T47D (cell line): ENCODE measurements around the gene GRM1.

ENCODE experiments used
- DNase-seq, 2 experiments: peaks; one replicate each; pipeline versions ENCODE4 v3.0.0 to v3.0.0-alpha.2; 2011 to 2012; ENCODE audit warnings: low read depth in 1 of 2, low spot score in 1 of 2
- JUND ChIP-seq: IDR thresholded peaks from 2 replicates; pipeline ENCODE4 v1.6.1; 2012; ENCODE audit warnings: low read depth
- in situ Hi-C: cut with HindIII; loops from 2 replicates; pipeline ENCODE4 v1.10.0; 2016; ENCODE audit warnings: low sequenced_read_pairs, low pct_unique_long_range_greater_than_20kb

GRM1 gene

GRCh38 chr6:146183831-146184230 is 155.0 kb downstream of the GRM1 start:
- in situ Hi-C loops = no loop called here
- no peak for DNase-seq
- no peak for TF ChIP-seq JUND

DNA sequence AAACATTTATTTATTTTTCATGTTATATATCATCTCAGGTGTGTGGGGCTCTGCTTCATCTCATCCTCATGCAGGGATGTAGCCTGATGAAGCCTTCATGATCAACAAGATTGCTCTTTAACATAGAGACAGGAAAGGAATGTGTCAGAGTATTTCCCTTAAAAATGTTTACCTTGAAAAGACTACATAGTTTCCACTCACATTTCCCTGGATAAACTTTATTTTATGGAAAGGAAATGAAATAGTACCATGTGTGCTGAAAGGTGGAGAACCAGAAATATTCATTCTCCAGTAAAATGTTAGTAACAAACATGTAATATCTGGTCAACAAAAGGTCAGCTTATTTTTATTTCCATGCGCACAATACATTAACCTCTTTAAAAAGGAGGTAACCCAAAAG is 155.8 kb downstream of the GRM1 start:
- no peak for DNase-seq
- no peak for TF ChIP-seq JUND
- in situ Hi-C loops = no loop called here

DNA sequence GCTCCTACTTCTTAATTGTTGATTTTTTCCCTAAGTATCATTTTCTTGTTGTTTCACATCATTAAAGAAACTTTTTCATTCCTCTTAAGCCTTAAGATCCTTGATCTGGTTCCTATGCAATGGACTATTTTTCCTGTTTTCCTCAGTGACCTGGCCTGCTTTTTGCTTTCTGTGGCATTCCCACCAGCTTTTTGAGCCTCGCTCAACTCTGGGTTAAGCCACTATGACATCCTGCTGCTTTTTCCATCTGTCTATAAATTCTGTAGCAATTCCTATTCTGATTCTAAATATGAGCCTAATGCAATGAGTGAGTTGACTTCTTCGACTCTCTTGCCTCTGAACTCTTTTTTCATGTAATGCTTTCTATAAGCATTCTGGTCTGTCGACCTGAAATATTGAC is 160.3 kb downstream of the GRM1 start:
- in situ Hi-C loops = no loop called here
- DNase-seq = no peak
- TF ChIP-seq JUND = no peak

DNA sequence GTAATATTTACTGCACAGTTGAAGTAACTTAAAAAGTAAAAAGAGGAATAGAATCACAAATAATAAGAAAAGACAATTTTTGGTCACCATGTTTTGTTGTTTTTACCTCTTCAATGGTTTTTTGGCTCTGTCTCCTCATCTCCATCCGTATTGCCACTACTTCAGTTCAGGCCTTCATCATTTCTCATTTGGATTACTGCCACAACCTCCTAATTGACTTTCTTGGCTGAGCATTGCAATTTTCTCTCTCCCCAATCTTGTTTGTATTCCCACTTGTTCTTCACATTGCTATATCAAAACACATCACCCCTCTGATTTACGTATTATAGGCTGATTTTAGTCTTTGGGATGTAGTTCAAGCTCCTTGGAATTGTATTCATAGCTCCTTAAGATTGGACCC is 161.7 kb downstream of the GRM1 start:
- no peak for TF ChIP-seq JUND
- DNase-seq = no peak
- in situ Hi-C loops = no loop called here

DNA sequence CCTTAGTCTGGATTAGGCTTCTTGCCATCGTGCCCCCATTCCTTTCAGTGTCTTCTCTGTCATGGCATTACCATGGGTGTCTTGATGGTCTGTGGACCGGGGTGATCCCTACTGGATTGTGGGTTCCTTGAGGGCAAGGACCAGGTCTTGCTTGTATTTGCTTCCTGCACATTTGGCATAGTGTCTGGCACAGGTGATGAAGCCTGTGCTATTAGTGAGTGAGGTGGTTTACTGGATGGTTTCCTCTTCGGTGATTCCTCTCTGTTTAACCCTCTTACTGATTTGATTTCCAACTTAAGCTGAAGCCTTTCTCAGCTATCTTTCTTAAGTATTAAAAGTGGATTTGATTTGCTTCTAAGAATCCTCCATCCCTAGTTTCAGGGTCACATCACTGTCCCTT is 162.3 kb downstream of the GRM1 start:
- DNase-seq = no peak
- in situ Hi-C loops = no loop called here
- no peak for TF ChIP-seq JUND

GRCh38 chr6:146191612-146192011 is 162.8 kb downstream of the GRM1 start:
- DNase-seq = no peak
- in situ Hi-C loops = no loop called here
- no peak for TF ChIP-seq JUND

- DNase-seq = no peak
- TF ChIP-seq JUND = no peak
- in situ Hi-C loops = no loop called here
Observed at GRCh38 chr6:146194434-146194833, 165.6 kb downstream of the GRM1 start.

DNA sequence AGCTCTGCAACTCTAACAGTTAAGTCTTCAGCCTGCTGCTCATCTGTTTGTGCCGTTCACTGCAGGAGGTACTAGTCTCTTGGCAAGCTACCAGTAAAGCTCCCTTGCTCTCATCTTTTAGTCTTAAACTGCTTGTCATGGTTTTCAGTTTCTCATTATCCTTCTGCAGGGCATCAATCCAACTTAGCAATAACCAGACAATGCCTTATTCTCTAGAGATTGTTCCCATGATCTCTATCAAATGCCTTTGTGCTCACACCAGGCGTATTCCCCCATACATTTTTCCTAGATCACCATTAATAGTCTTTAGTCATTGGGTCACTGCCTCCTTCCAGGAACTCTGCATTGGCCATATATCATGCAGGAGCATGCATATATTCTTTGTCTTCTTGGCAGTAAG is 171.3 kb downstream of the GRM1 start:
- TF ChIP-seq JUND = no peak
- DNase-seq = no peak
- in situ Hi-C loops = no loop called here

- TF ChIP-seq JUND = no peak
- no peak for DNase-seq
- in situ Hi-C loops = no loop called here
Observed at GRCh38 chr6:146202570-146202969, 173.7 kb downstream of the GRM1 start.

GRCh38 chr6:146209942-146210341 is 181.1 kb downstream of the GRM1 start:
- no peak for DNase-seq
- in situ Hi-C loops = no loop called here
- TF ChIP-seq JUND = no peak

DNA sequence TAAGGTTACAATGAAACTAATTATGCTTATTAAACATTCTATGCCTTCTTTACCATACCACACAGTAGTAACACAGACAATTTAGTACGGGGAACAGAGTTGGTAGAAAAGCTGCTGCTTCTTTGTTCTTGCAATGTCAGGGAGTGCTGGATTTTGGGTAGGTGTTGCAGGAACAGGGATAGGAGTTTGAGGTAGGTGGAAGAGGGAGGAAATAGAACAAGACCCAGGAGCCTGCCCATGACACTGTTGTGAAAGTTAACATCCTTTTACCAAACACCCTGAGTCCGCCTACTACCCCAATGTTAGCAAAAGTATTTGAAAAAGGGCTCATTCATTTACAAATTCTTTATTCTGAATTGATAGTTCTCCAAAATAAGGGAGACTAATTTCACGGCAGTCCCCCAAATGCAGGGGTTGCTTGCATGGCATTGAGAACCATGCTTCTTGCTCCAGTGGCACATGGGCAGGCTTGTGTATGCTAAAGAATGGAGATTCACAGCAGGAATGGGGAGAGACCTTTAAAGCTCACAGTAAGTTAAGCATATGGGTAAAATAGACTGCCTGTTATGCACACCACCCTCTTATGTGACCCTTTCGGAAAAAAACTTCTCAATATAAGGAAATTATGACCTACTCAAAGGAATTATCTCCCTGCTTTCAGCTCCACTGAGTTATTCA is 181.7 kb downstream of the GRM1 start:
- in situ Hi-C loops = no loop called here

GRCh38 chr6:146211646-146212045 is 182.8 kb downstream of the GRM1 start:
- DNase-seq = no peak
- TF ChIP-seq JUND = no peak
- in situ Hi-C loops = no loop called here

More for the DNA sequence above, 181.7 kb downstream of the GRM1 start:
- TF ChIP-seq JUND = no peak
- DNase-seq = no peak

DNA sequence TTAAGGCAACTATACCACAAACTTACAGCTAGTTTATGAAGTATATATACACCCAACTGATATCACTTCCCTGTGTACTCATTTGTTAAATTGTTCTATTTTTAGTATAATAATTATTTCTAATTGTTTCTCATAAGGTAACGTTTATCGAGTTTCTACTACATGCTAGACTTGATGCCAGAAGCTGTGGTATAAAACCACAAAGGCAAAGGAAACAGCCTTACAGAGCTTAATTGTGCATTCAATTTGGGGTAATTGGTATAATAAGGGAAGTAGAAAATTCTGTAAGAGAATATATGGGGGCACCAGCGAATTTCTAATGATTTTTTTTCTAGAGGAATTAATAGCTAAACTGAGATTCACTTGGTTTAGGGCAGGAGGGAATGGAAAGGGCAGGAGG is 183.9 kb downstream of the GRM1 start:
- no peak for DNase-seq
- in situ Hi-C loops = no loop called here
- TF ChIP-seq JUND = no peak

- TF ChIP-seq JUND = no peak
- DNase-seq = no peak
- in situ Hi-C loops = no loop called here
Observed at GRCh38 chr6:146219101-146219500, 190.2 kb downstream of the GRM1 start.
